Panc1 (cell line): ENCODE data around the gene EVC. TPM values are rescaled to one million over a fixed set of nuclear protein-coding genes. Genes with fewer than 3 reads are reported as not detected.

Experiments
- ATAC-seq: fragments of 200-7000 bp; cut with Tn5 transposase; 2 replicates; pipeline ENCODE4 v1.9.1; 2020; ENCODE audit warnings: mild to moderate bottlenecking, moderate library complexity
- BruUV-seq: library from RNA; stranded (reverse); fragments of 400-500 nt; replicated peaks from 2 replicates; lab custom pipeline; 2021; lab: Mats Ljungman, UMichigan
- CTCF ChIA-PET: fragments of 300-600 bp; sonication (Branson Sonifier 250); formaldehyde crosslinking; loops from one replicate; lab custom pipeline; 2022; ENCODE audit warnings: antibody characterized with exemption; lab: Charles Lee
- POLR2A ChIA-PET: fragments of 300-600 bp; sonication (Branson Sonifier 250); formaldehyde crosslinking; loops from one replicate; lab custom pipeline; 2022; ENCODE audit warnings: antibody characterized with exemption; lab: Charles Lee
- DNase-seq: peaks from one replicate; pipeline ENCODE4 v3.0.0-alpha.2; 2010; ENCODE audit warnings: low read depth, low spot score
- H3K27ac ChIP-seq: 2 replicates; pipeline ENCODE4 v1.5.1; 2011; ENCODE audit warnings: mild to moderate bottlenecking, low read length, inconsistent platforms
- H3K27me3 ChIP-seq: fragments of 200-500 bp; sonication (Bioruptor generic); 2 replicates; pipeline ENCODE4 v1.6.0; 2014; ENCODE audit warnings: low read length, inconsistent platforms; ENCODE audit not compliant: control insufficient read depth, insufficient read depth
- H3K36me3 ChIP-seq: fragments of 200-500 bp; sonication (Bioruptor generic); 2 replicates; pipeline ENCODE4 v1.5.1; 2014; ENCODE audit warnings: inconsistent platforms, mild to moderate bottlenecking, low read length, moderate library complexity; ENCODE audit not compliant: control insufficient read depth, insufficient read depth
- H3K4me1 ChIP-seq: 2 replicates; pipeline ENCODE4 v1.5.1; 2011; ENCODE audit warnings: inconsistent platforms, mild to moderate bottlenecking, low read length, moderate library complexity; ENCODE audit not compliant: control insufficient read depth, insufficient read depth
- H3K4me3 ChIP-seq, 2 experiments: 2 replicates each; pipeline ENCODE4 v1.5.1; 2011 to 2012; ENCODE audit warnings: low read depth in 2 of 2, low read length in 2 of 2, mild to moderate bottlenecking in 2 of 2, inconsistent platforms in 1 of 2, moderate library complexity in 1 of 2
- H3K9me3 ChIP-seq: fragments of 200-500 bp; sonication (Bioruptor generic); 2 replicates; pipeline ENCODE4 v1.5.1; 2014; ENCODE audit warnings: low read depth, mild to moderate bottlenecking, inconsistent platforms, low read length, moderate library complexity; ENCODE audit not compliant: control insufficient read depth, insufficient read depth
- CTCF ChIP-seq: fragments of 450-650 bp; IDR thresholded peaks from 2 replicates; pipeline ENCODE4 v1.5.1; 2017; ENCODE audit warnings: mild to moderate bottlenecking
- POLR2AphosphoS5 ChIP-seq: IDR thresholded peaks from 2 replicates; pipeline ENCODE4 v1.6.1; 2012; ENCODE audit warnings: mild to moderate bottlenecking, low read depth, low read length, moderate library complexity
- REST ChIP-seq, 2 experiments: IDR thresholded peaks; 2 replicates each; pipeline ENCODE4 v1.6.1; 2011 to 2012; ENCODE audit warnings: low read depth in 2 of 2, control low read depth in 1 of 2, low read length in 1 of 2, mild to moderate bottlenecking in 1 of 2, moderate library complexity in 1 of 2; ENCODE audit not compliant: insufficient read depth in 1 of 2
- SIN3A ChIP-seq: IDR thresholded peaks from 2 replicates; pipeline ENCODE4 v1.6.1; 2012; ENCODE audit warnings: low read depth, mild to moderate bottlenecking, low read length, moderate library complexity, borderline replicate concordance; ENCODE audit not compliant: insufficient read depth
- TCF7L2 ChIP-seq: IDR thresholded peaks from 2 replicates; pipeline ENCODE4 v1.6.1; 2011; ENCODE audit warnings: mild to moderate bottlenecking, low read depth, low read length, inconsistent platforms
- in situ Hi-C: cut with HindIII; loops from 2 replicates; pipeline ENCODE4 v1.10.0; 2016; ENCODE audit warnings: low sequenced_read_pairs, low pct_unique_long_range_greater_than_20kb
- intact Hi-C: fragments of 100-400 bp; cut with micrococcal nuclease; formaldehyde crosslinking; loops from one replicate; pipeline ENCODE4 v1.10.0; 2022; ENCODE audit not compliant: unreplicated experiment
- total RNA-seq: library from RNA; stranded (reverse); gene quantifications from one replicate; pipeline ENCODE4 v1.2.1, GENCODE V29; 2021; ENCODE audit not compliant: unreplicated experiment

The EVC gene
- total RNA-seq, 1 experiment from 2014 or later: 12.1 TPM

GRCh38 chr4:5776510-5776909 lies 65.5 kb downstream of the EVC start:
- CTCF ChIA-PET: no interaction called here
- Histone ChIP-seq H3K9me3 (peaks cover 5% of the 10 kb centered on the region; the same call in 1 of the 2 replicates), H3K27ac (no peak overlapping the region), H3K4me1 (no peaks in the 10 kb centered on the region), H3K36me3 (no peaks in the 10 kb centered on the region), H3K4me3 (no peak overlapping the region), H3K27me3 (no peaks in the 10 kb centered on the region)
- intact Hi-C loops: no loop called here
- POLR2A ChIA-PET: no interaction called here
- DNase-seq (no peak), ATAC-seq (no peak)
- in situ Hi-C loops: no loop called here
- TF ChIP-seq SIN3A: no peak
- no peak for TF ChIP-seq CTCF
- no peak for TF ChIP-seq TCF7L2
- no peak for TF ChIP-seq REST (IDR thresholded peaks at IDR 0.05; ENCODE audit: insufficient read depth in 1 of 2, low read depth in 2 of 2, low read length in 1 of 2)
- TF ChIP-seq POLR2AphosphoS5: no peak
- no TSS peak for BruUV-seq

DNA sequence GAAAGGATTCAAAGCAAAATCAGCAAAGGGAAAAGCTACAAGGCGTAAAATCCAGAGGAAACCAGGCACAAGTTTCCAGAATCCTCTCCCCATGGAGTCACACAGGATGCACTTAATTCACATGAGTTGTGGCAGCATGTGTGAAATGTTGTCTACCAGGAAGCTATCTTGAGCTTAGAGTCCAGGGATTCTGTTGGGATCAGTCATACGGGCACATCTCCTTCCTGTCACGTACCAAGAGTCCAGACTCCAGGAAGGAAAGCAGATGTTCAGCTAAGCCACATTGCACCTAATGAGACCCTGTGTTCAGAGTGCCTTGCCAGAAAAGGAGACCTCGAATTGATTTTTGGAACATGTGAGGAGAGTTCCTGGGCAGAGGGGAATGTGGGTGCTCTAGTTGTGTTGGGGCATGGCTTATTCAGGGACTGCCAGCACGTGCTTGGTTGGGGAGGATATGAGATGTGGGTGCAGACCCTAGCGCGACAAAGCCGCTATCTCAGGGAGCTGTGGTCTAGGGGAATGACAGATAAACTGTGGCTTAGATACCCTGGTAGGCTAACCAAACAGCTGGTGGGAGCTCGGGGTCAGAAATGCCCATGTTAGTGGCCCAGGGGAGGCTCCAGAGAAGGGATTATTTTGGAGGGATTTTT lies 70.0 kb downstream of the EVC start:
- no peak overlapping the region for H3K4me3 ChIP-seq
- CTCF ChIA-PET: interaction anchor here (0.6 kb wide), 1 partner anchor 1690 kb away, joined by 3 read pairs; no protein-coding TSS in a partner anchor

More for the DNA sequence above, 70.0 kb downstream of the EVC start:
- intact Hi-C loops: no loop called here
- in situ Hi-C loops: no loop called here
- BruUV-seq: no TSS peak
- Histone ChIP-seq H3K4me1 (no peaks in the 10 kb centered on the region), H3K36me3 (no peaks in the 10 kb centered on the region), H3K27ac (no peak overlapping the region), H3K27me3 (no peaks in the 10 kb centered on the region), H3K9me3 (peaks cover 5% of the 10 kb centered on the region; the same call in 1 of the 2 replicates)
- no peak for ATAC-seq
- POLR2A ChIA-PET: no interaction called here
- no peak for DNase-seq
- TF ChIP-seq REST (IDR thresholded peaks at IDR 0.05; ENCODE audit: insufficient read depth in 1 of 2, low read depth in 2 of 2, low read length in 1 of 2) (no peak), CTCF (no peak), TCF7L2 (no peak), SIN3A (no peak), POLR2AphosphoS5 (no peak)
